Liver (tissue), 9 donors: Measurements from ENCODE around the gene ECHS1. TPM values are rescaled to one million over a fixed set of nuclear protein-coding genes. Genes with fewer than 3 reads are reported as not detected.

Experiments used
- DNase-seq: peaks from one replicate; pipeline ENCODE4 v3.0.0-alpha.2; 2017; ENCODE audit warnings: low spot score
- H3K27ac ChIP-seq, 2 donors: one replicate each; pipeline ENCODE4 v1.7.0; 2013; ENCODE audit warnings: inconsistent platforms in 2 of 2, low read length in 2 of 2, control low read depth in 1 of 2, low read depth in 1 of 2, mild to moderate bottlenecking in 1 of 2
- H3K27me3 ChIP-seq, 4 donors: one replicate each; pipeline versions ENCODE4 v1.6.1 to v1.7.0; 2013; ENCODE audit warnings: low read length in 3 of 4, inconsistent platforms in 1 of 4, mild to moderate bottlenecking in 1 of 4, moderate library complexity in 1 of 4; ENCODE audit not compliant: control insufficient read depth in 4 of 4, insufficient read depth in 4 of 4
- H3K36me3 ChIP-seq, 4 donors: one replicate each; pipeline versions ENCODE4 v1.6.1 to v1.7.0; 2013; ENCODE audit warnings: low read length in 3 of 4, mild to moderate bottlenecking in 3 of 4, low read depth in 1 of 4, moderate library complexity in 1 of 4; ENCODE audit not compliant: control insufficient read depth in 4 of 4, insufficient read depth in 3 of 4
- H3K4me1 ChIP-seq, 4 donors: one replicate each; pipeline versions ENCODE4 v1.6.1 to v1.7.0; 2013; ENCODE audit warnings: low read length in 3 of 4, mild to moderate bottlenecking in 3 of 4, moderate library complexity in 1 of 4; ENCODE audit not compliant: control insufficient read depth in 4 of 4, insufficient read depth in 4 of 4
- H3K4me3 ChIP-seq, 3 donors: one replicate each; pipeline versions ENCODE4 v1.6.1 to v1.7.0; 2013; ENCODE audit warnings: low read length in 3 of 3, control low read depth in 1 of 3, low read depth in 1 of 3, mild to moderate bottlenecking in 1 of 3
- H3K9ac ChIP-seq, 2 donors: one replicate each; pipeline ENCODE4 v1.7.0; 2013; ENCODE audit warnings: low read length in 2 of 2, mild to moderate bottlenecking in 2 of 2, moderate library complexity in 2 of 2, control low read depth in 1 of 2, low read depth in 1 of 2
- H3K9me3 ChIP-seq, 4 donors: one replicate each; pipeline versions ENCODE4 v1.6.1 to v1.7.0; 2013; ENCODE audit warnings: low read length in 3 of 4; ENCODE audit not compliant: control insufficient read depth in 4 of 4
- FOXA1 ChIP-seq: IDR thresholded peaks from 2 replicates; pipeline ENCODE4 v1.6.1; 2016; ENCODE audit warnings: antibody characterized with exemption
- GABPA ChIP-seq, 2 donors: IDR thresholded peaks in 1 of 2; conservative IDR thresholded peaks in 1 of 2; 2 replicates each; pipeline ENCODE4 v1.6.1; 2016; ENCODE audit warnings: antibody characterized with exemption in 2 of 2, mild to moderate bottlenecking in 1 of 2, moderate library complexity in 1 of 2
- HNF4A ChIP-seq, 2 donors: conservative IDR thresholded peaks; 2 replicates each; pipeline ENCODE4 v1.6.1; 2016; ENCODE audit warnings: antibody characterized with exemption in 2 of 2, mild to moderate bottlenecking in 2 of 2
- HNF4G ChIP-seq: IDR thresholded peaks from 2 replicates; pipeline ENCODE4 v1.6.1; 2016; ENCODE audit warnings: antibody characterized with exemption
- JUND ChIP-seq, 2 donors: IDR thresholded peaks; 2 replicates each; pipeline ENCODE4 v1.6.1; 2016; ENCODE audit warnings: antibody characterized with exemption in 2 of 2
- NR2F2 ChIP-seq: IDR thresholded peaks from 2 replicates; pipeline ENCODE4 v1.6.1; 2016; ENCODE audit warnings: antibody characterized with exemption
- RAD21 ChIP-seq, 2 donors: IDR thresholded peaks; 2 replicates each; pipeline ENCODE4 v1.6.1; 2016; ENCODE audit warnings: antibody characterized with exemption in 2 of 2, mild to moderate bottlenecking in 2 of 2
- RXRA ChIP-seq, 2 donors: IDR thresholded peaks; 2 replicates each; pipeline ENCODE4 v1.6.1; 2017 to 2018; ENCODE audit warnings: antibody characterized with exemption in 2 of 2, mild to moderate bottlenecking in 1 of 2
- SP1 ChIP-seq: IDR thresholded peaks from 2 replicates; pipeline ENCODE4 v1.6.1; 2018; ENCODE audit warnings: antibody characterized with exemption, mild to moderate bottlenecking
- TAF1 ChIP-seq: conservative IDR thresholded peaks from 2 replicates; pipeline ENCODE4 v1.6.1; 2016; ENCODE audit warnings: antibody characterized with exemption, mild to moderate bottlenecking
- YY1 ChIP-seq: IDR thresholded peaks from 2 replicates; pipeline ENCODE4 v1.6.1; 2016; ENCODE audit warnings: antibody characterized with exemption, mild to moderate bottlenecking
- WGBS: extraction: QIAGEN DNeasy Blood & Tissue Kit; methylation state at CpG from one replicate; pipeline ENCODE4 v1.1.7; 2013; 5-methylcytosine and 5-hydroxymethylcytosine counted together
- polyA plus RNA-seq, 2 donors: library from polyadenylated mRNA; stranded (reverse) in 1 of 2; unstranded in 1 of 2; fragments of 200-250 nt in 1 of 2; fragments of >200 nt in 1 of 2; fragmentation: Nextera tagmentation in 1 of 2; extraction: Ambion mirVana in 1 of 2; gene quantifications; one replicate each; pipeline versions ENCODE4 v1.2.1 to v1.2.3, GENCODE V29; 2013 to 2015
- total RNA-seq, 2 donors: library from RNA; depleted of rRNA; stranded (reverse); fragments of >200 nt; gene quantifications; one replicate each; pipeline ENCODE4 v1.2.3, GENCODE V29; 2014
- TF ChIP-seq, protein P1 (sequence below): IDR thresholded peaks from 2 replicates; pipeline ENCODE4 v1.6.1; 2016; ENCODE audit warnings: antibody characterized with exemption
- TF ChIP-seq, protein P2 (sequence below): fragments of 150-350 bp; IDR thresholded peaks from 2 replicates; pipeline ENCODE4 v1.5.1; 2017; ENCODE audit warnings: improper control_type of control experiment, low read depth, low read length; ENCODE audit not compliant: missing input control
- TF ChIP-seq, protein P3 (sequence below): IDR thresholded peaks from 2 replicates; pipeline ENCODE4 v1.6.1; 2016; ENCODE audit warnings: antibody characterized with exemption, mild to moderate bottlenecking
- TF ChIP-seq, protein P4 (sequence below): IDR thresholded peaks from 2 replicates; pipeline ENCODE4 v1.6.1; 2016; ENCODE audit warnings: antibody characterized with exemption
- donor health status: healthy.
- donor health status: healthy.
- donor health status: healthy.
- donor health status: healthy.
- donor health status: healthy.

Gene ECHS1
- total and polyA plus RNA-seq, 4 donors, result 41.5 to 849 (median 354) TPM

DNA sequence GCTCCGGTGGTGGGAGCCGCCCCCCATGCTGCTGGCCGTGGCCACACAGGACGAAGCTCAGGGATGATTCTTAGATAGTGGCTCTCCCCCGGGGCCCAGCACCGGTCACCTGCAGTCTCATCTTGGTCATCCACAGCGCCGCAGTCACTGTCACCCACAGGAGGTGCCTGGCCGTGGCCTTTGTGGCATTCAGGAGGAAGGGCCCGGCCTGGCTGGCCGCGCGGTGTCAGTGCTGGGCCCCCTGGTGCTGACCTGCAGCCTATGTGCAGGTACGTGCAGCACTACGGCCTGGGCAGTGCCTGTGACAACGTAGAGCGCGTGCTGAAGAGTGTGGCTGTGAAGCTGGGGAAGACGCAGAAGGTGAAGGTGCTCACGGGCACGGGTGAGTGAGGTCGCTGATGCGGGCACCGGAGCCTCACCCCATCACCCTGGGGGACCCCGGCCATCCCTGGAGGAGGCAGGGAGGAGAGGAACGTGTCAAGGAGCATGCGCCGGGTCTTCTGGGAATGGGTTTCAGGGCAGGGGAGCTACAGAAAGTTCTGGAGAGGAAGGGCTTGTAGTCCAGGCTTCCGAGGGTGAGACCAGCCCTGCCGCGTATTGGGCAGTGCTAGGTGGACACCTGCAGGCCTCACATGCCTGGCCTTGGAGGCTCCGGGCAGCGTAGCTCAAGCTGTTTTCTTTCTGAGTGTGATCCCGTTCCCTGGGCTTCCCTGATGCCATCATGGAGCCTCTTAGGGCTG is 46.2 kb upstream of the ECHS1 start:
- 95% methylated on average over 34 of the region's 34 CpGs for WGBS

DNA sequence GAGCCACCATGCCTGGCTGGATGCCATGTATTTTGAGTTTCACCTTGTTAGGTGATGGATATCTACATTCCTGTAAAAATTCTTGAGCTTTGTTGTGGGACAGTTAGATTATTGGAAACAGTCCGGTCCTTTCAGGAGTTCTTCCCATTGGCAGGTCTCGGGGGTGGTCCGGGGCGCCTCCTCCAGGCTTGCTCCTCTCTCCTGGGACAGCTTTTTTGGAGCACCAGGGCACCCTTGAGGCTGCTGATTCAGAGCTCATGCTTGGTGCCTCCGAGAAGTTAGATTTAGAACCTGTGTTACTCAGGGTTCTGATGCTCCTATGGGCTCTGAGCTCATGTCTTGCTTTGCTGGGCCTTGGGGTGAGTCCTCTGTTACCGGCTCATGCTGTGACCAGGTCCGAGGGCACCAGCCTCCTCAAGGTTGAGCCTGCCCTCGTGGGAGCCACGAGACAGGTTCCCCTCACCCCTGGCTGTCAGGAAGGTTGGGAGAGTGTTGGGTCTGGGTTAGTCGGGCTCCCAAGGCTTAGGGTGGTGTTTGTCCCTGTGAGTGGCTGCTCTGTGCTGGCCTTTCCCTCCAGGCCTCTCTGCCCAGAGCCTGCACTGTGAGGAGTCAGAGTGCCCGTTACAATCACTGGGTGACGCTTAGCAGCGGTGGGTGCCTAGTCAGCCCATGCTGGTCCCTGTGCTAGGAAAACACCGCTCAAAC is 45.3 kb upstream of the ECHS1 start:
- Histone ChIP-seq H3K36me3 (peaks cover 6 to 17% (median 9%) of the 10 kb centered on the region in 4 donors), H3K9ac (no peak overlapping the region), H3K9me3 (no peaks in the 10 kb centered on the region), H3K27me3 (peaks cover 0 to 3% (median 0%) of the 10 kb centered on the region in 4 donors), H3K4me3 (no peak overlapping the region), H3K4me1 (peaks cover 0 to 7% (median 4%) of the 10 kb centered on the region in 4 donors), H3K27ac (no peak overlapping the region)
- DNase-seq, result no peak
- 97% methylated on average over 14 of the region's 14 CpGs for WGBS
- no peak for TF ChIP-seq YY1
- TF ChIP-seq NR2F2, result no peak
- TF ChIP-seq, protein P1, sequence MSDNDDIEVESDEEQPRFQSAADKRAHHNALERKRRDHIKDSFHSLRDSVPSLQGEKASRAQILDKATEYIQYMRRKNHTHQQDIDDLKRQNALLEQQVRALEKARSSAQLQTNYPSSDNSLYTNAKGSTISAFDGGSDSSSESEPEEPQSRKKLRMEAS, result no peak
- TF ChIP-seq, protein P2, sequence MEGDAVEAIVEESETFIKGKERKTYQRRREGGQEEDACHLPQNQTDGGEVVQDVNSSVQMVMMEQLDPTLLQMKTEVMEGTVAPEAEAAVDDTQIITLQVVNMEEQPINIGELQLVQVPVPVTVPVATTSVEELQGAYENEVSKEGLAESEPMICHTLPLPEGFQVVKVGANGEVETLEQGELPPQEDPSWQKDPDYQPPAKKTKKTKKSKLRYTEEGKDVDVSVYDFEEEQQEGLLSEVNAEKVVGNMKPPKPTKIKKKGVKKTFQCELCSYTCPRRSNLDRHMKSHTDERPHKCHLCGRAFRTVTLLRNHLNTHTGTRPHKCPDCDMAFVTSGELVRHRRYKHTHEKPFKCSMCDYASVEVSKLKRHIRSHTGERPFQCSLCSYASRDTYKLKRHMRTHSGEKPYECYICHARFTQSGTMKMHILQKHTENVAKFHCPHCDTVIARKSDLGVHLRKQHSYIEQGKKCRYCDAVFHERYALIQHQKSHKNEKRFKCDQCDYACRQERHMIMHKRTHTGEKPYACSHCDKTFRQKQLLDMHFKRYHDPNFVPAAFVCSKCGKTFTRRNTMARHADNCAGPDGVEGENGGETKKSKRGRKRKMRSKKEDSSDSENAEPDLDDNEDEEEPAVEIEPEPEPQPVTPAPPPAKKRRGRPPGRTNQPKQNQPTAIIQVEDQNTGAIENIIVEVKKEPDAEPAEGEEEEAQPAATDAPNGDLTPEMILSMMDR, result no peak
- TF ChIP-seq JUND (IDR thresholded peaks at IDR 0.05), result no peak
- TF ChIP-seq FOXA1, result no peak
- TF ChIP-seq HNF4G, result no peak
- TF ChIP-seq RXRA (IDR thresholded peaks at IDR 0.05), result no peak
- no peak for TF ChIP-seq HNF4A (conservative IDR thresholded peaks at IDR 0.05)
- no peak for TF ChIP-seq RAD21 (IDR thresholded peaks at IDR 0.05)
- TF ChIP-seq GABPA (IDR thresholded peaks at IDR 0.05 in 1 of 2, conservative IDR thresholded peaks at IDR 0.05 in 1 of 2), result no peak
- no peak for TF ChIP-seq SP1
- TF ChIP-seq, protein P3, sequence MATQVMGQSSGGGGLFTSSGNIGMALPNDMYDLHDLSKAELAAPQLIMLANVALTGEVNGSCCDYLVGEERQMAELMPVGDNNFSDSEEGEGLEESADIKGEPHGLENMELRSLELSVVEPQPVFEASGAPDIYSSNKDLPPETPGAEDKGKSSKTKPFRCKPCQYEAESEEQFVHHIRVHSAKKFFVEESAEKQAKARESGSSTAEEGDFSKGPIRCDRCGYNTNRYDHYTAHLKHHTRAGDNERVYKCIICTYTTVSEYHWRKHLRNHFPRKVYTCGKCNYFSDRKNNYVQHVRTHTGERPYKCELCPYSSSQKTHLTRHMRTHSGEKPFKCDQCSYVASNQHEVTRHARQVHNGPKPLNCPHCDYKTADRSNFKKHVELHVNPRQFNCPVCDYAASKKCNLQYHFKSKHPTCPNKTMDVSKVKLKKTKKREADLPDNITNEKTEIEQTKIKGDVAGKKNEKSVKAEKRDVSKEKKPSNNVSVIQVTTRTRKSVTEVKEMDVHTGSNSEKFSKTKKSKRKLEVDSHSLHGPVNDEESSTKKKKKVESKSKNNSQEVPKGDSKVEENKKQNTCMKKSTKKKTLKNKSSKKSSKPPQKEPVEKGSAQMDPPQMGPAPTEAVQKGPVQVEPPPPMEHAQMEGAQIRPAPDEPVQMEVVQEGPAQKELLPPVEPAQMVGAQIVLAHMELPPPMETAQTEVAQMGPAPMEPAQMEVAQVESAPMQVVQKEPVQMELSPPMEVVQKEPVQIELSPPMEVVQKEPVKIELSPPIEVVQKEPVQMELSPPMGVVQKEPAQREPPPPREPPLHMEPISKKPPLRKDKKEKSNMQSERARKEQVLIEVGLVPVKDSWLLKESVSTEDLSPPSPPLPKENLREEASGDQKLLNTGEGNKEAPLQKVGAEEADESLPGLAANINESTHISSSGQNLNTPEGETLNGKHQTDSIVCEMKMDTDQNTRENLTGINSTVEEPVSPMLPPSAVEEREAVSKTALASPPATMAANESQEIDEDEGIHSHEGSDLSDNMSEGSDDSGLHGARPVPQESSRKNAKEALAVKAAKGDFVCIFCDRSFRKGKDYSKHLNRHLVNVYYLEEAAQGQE, result no peak
- TF ChIP-seq, protein P4, sequence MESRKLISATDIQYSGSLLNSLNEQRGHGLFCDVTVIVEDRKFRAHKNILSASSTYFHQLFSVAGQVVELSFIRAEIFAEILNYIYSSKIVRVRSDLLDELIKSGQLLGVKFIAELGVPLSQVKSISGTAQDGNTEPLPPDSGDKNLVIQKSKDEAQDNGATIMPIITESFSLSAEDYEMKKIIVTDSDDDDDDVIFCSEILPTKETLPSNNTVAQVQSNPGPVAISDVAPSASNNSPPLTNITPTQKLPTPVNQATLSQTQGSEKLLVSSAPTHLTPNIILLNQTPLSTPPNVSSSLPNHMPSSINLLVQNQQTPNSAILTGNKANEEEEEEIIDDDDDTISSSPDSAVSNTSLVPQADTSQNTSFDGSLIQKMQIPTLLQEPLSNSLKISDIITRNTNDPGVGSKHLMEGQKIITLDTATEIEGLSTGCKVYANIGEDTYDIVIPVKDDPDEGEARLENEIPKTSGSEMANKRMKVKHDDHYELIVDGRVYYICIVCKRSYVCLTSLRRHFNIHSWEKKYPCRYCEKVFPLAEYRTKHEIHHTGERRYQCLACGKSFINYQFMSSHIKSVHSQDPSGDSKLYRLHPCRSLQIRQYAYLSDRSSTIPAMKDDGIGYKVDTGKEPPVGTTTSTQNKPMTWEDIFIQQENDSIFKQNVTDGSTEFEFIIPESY, result no peak
- no peak for TF ChIP-seq TAF1

More for the DNA sequence above, 46.2 kb upstream of the ECHS1 start:
- Histone ChIP-seq H3K9me3 (no peaks in the 10 kb centered on the region), H3K9ac (no peak overlapping the region), H3K4me1 (peaks cover 0 to 10% (median 4%) of the 10 kb centered on the region in 4 donors), H3K4me3 (no peak overlapping the region), H3K27ac (no peak overlapping the region), H3K36me3 (peaks cover 6 to 17% (median 9%) of the 10 kb centered on the region in 4 donors), H3K27me3 (peaks cover 0 to 3% (median 0%) of the 10 kb centered on the region in 4 donors)
- DNase-seq, result peak; percentile 30
- TF ChIP-seq RAD21 (IDR thresholded peaks at IDR 0.05), result no peak
- TF ChIP-seq, protein P2, result no peak
- TF ChIP-seq RXRA (IDR thresholded peaks at IDR 0.05), result no peak
- TF ChIP-seq NR2F2, result no peak
- no peak for TF ChIP-seq HNF4G
- TF ChIP-seq JUND (IDR thresholded peaks at IDR 0.05), result no peak
- no peak for TF ChIP-seq FOXA1
- no peak for TF ChIP-seq SP1
